PFSK-1 (cell line): Measurements from ENCODE around the gene ALX4.

ENCODE experiments used
- SIN3A ChIP-seq: IDR thresholded peaks from 2 replicates; pipeline ENCODE4 v1.6.1; 2012; ENCODE audit warnings: mild to moderate bottlenecking, low read length, moderate library complexity, borderline replicate concordance; ENCODE audit not compliant: insufficient read depth
- TF ChIP-seq, protein P1 (sequence below), 2 experiments: IDR thresholded peaks; 2 replicates each; pipeline versions ENCODE4 v1.6.1 to v1.8.0; 2011 to 2012; ENCODE audit warnings: low read depth in 2 of 2, low read length in 2 of 2, control low read depth in 1 of 2, inconsistent platforms in 1 of 2, mild to moderate bottlenecking in 1 of 2, moderate library complexity in 1 of 2; ENCODE audit not compliant: insufficient read depth in 1 of 2

DNA sequence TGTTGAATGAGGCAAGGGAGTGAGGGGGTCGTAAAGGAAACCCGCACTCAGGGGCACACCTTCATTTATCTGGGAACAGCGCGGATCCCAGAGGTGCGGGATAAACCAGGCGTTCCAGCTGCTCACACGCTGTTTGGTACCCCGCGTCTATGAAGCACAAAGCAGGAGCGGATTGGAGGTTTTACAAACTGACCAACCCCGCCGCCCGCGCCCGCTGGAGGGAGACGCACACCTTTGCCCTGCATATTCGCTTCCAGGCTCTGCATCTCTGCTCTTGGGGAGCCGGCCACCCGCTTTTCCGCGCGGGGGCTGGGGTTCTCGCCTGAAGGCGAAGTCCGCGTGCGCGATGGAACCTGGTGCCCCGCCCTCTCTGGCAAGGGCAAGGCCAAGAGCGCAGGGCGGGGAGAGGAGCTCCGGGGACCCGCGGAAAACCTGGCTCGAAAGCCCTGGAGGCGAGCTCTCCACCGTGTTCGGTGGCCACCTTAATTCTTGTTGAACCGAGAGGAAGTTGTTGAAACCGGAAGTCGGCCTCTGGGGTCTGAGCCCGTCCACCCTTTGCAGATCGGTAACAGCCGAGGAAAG, 6.8 kb upstream of the ALX4 start:
- TF ChIP-seq SIN3A, result no peak
- TF ChIP-seq, protein P1, sequence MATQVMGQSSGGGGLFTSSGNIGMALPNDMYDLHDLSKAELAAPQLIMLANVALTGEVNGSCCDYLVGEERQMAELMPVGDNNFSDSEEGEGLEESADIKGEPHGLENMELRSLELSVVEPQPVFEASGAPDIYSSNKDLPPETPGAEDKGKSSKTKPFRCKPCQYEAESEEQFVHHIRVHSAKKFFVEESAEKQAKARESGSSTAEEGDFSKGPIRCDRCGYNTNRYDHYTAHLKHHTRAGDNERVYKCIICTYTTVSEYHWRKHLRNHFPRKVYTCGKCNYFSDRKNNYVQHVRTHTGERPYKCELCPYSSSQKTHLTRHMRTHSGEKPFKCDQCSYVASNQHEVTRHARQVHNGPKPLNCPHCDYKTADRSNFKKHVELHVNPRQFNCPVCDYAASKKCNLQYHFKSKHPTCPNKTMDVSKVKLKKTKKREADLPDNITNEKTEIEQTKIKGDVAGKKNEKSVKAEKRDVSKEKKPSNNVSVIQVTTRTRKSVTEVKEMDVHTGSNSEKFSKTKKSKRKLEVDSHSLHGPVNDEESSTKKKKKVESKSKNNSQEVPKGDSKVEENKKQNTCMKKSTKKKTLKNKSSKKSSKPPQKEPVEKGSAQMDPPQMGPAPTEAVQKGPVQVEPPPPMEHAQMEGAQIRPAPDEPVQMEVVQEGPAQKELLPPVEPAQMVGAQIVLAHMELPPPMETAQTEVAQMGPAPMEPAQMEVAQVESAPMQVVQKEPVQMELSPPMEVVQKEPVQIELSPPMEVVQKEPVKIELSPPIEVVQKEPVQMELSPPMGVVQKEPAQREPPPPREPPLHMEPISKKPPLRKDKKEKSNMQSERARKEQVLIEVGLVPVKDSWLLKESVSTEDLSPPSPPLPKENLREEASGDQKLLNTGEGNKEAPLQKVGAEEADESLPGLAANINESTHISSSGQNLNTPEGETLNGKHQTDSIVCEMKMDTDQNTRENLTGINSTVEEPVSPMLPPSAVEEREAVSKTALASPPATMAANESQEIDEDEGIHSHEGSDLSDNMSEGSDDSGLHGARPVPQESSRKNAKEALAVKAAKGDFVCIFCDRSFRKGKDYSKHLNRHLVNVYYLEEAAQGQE (IDR thresholded peaks at IDR 0.05; ENCODE audit: insufficient read depth in 1 of 2, low read depth in 2 of 2, low read length in 2 of 2), result no peak
